Adrenal gland (tissue), 5 donors: ENCODE data around the gene NCOA4.

Experiments used
- POLR2A ChIP-seq, 2 donors: fragments of 450-650 bp; IDR thresholded peaks; one replicate each; pipeline ENCODE4 v1.6.1; 2017; ENCODE audit warnings: antibody characterized with exemption in 2 of 2, mild to moderate bottlenecking in 2 of 2, moderate library complexity in 1 of 2
- TF ChIP-seq, protein P1 (sequence below), 6 experiments: fragments of 450-650 bp in 4 of 6; fragments of 200-600 bp in 2 of 6; sonication (generic) in 1 of 6; IDR thresholded peaks; 1 replicate in 5 of 6; 2 replicates in 1 of 6; pipeline versions ENCODE4 v1.5.1 to v1.8.0; 2016 to 2021; ENCODE audit warnings: antibody characterized with exemption in 6 of 6, mild to moderate bottlenecking in 2 of 6, moderate library complexity in 1 of 6
- donor health status: DM: no; HTN: no; CAD: no.

DNA sequence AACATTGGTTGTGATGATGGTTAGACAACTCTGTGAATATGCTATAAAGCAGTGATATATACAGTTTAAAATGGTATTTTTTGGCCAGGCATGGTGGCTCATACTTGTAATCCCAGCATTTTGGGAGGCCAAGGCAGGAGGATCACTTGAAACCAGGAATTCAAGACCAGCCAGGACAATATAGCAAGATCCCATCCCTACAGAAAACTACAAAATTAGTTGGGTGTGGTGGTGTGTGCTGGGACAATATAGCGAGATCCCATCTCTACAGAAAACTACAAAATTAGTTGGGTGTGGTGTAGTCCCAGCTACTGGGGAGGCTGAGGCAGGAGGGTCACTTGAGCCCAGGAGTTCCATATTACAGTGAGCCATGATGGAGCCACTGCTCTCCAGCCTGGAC lies 43.1 kb upstream of the NCOA4 start:
- TF ChIP-seq, protein P1, sequence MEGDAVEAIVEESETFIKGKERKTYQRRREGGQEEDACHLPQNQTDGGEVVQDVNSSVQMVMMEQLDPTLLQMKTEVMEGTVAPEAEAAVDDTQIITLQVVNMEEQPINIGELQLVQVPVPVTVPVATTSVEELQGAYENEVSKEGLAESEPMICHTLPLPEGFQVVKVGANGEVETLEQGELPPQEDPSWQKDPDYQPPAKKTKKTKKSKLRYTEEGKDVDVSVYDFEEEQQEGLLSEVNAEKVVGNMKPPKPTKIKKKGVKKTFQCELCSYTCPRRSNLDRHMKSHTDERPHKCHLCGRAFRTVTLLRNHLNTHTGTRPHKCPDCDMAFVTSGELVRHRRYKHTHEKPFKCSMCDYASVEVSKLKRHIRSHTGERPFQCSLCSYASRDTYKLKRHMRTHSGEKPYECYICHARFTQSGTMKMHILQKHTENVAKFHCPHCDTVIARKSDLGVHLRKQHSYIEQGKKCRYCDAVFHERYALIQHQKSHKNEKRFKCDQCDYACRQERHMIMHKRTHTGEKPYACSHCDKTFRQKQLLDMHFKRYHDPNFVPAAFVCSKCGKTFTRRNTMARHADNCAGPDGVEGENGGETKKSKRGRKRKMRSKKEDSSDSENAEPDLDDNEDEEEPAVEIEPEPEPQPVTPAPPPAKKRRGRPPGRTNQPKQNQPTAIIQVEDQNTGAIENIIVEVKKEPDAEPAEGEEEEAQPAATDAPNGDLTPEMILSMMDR (IDR thresholded peaks at IDR 0.05), result no peak
- no peak for TF ChIP-seq POLR2A (IDR thresholded peaks at IDR 0.05)
